Activated effector memory CD4-positive, alpha-beta T cell treated with Interleukin-2 at 50 U/mL for 16 hours (primary cell): ENCODE measurements around the gene NOS2.

ENCODE experiments used
- DNase-seq: peaks from one replicate; pipeline ENCODE4 v3.0.0-alpha.2; 2020

NOS2 gene

GRCh38 chr17:27818401-27819105 lies 18.2 kb upstream of the NOS2 start:
- no peak for DNase-seq

- no peak for DNase-seq
Measured at GRCh38 chr17:27817731-27818130, 17.4 kb upstream of the NOS2 start.

GRCh38 chr17:27816946-27817345 lies 16.6 kb upstream of the NOS2 start:
- DNase-seq, result no peak

- no peak for DNase-seq
Measured at GRCh38 chr17:27811961-27812360, 11.6 kb upstream of the NOS2 start.

GRCh38 chr17:27810902-27811557 lies 10.7 kb upstream of the NOS2 start:
- DNase-seq, result no peak

- no peak for DNase-seq
Measured at GRCh38 chr17:27810211-27810901, 10.0 kb upstream of the NOS2 start.

- DNase-seq, result no peak
Measured at GRCh38 chr17:27809555-27809954, 9.2 kb upstream of the NOS2 start.

- DNase-seq, result no peak
Measured at GRCh38 chr17:27808628-27809027, 8.3 kb upstream of the NOS2 start.

- DNase-seq, result peak; percentile 56
Measured at GRCh38 chr17:27807567-27808470, 7.5 kb upstream of the NOS2 start.

- DNase-seq, result peak; percentile 73
Measured at GRCh38 chr17:27805520-27806146, 5.3 kb upstream of the NOS2 start.

GRCh38 chr17:27804113-27804512 lies 3.8 kb upstream of the NOS2 start:
- DNase-seq, result no peak

GRCh38 chr17:27802962-27803680 lies 2.8 kb upstream of the NOS2 start:
- no peak for DNase-seq

GRCh38 chr17:27802033-27802432 lies 1.7 kb upstream of the NOS2 start:
- DNase-seq, result no peak

GRCh38 chr17:27798376-27798775 lies 2.0 kb downstream of the NOS2 start:
- DNase-seq, result no peak

- no peak for DNase-seq
Measured at GRCh38 chr17:27797390-27798091, 2.8 kb downstream of the NOS2 start.

- DNase-seq, result no peak
Measured at GRCh38 chr17:27793906-27794569, 6.3 kb downstream of the NOS2 start.

GRCh38 chr17:27793168-27793905 lies 7.0 kb downstream of the NOS2 start:
- no peak for DNase-seq

GRCh38 chr17:27792095-27792494 lies 8.2 kb downstream of the NOS2 start:
- no peak for DNase-seq

GRCh38 chr17:27788919-27789318 lies 11.4 kb downstream of the NOS2 start:
- DNase-seq, result no peak
